Amniotic stem cell (primary cell): ENCODE measurements around the gene KLHDC2.
"Not testable (repeated sequence)": the region's sequence is repeated elsewhere in the genome, so short reads cannot be mapped to it uniquely, and the experiment has no call there.

Source experiments
- DNase-seq: peaks from one replicate; lab custom pipeline; 2025; lab: John Stamatoyannopoulos, UW

Gene KLHDC2

GRCh38 chr14:49767571-49768300 is at the start of gene KLHDC2:
Gene KLHDC2 (plus strand): TSS chr14:49768153. CDS start chr14:49768469, 316 bp downstream.
- peak; percentile 75 for DNase-seq

- no peak for DNase-seq
Measured at GRCh38 chr14:49720744-49721143, 47.2 kb upstream of the KLHDC2 start.

- not testable (repeated sequence) for DNase-seq
Measured at GRCh38 chr14:49721733-49722435, 46.1 kb upstream of the KLHDC2 start.

GRCh38 chr14:49727171-49727570 is 40.8 kb upstream of the KLHDC2 start:
- DNase-seq = no peak

- DNase-seq = no peak
Measured at GRCh38 chr14:49732896-49733295, 35.1 kb upstream of the KLHDC2 start.

- DNase-seq = no peak
Measured at GRCh38 chr14:49733836-49734235, 34.1 kb upstream of the KLHDC2 start.

GRCh38 chr14:49735669-49736068 is 32.3 kb upstream of the KLHDC2 start:
- DNase-seq = not testable (repeated sequence)

- DNase-seq = no peak
Measured at GRCh38 chr14:49745191-49745590, 22.8 kb upstream of the KLHDC2 start.

- DNase-seq = not testable (repeated sequence)
Measured at GRCh38 chr14:49746476-49746875, 21.5 kb upstream of the KLHDC2 start.

GRCh38 chr14:49754570-49755097 is 13.3 kb upstream of the KLHDC2 start:
- no peak for DNase-seq

- no peak for DNase-seq
Measured at GRCh38 chr14:49755378-49755777, 12.6 kb upstream of the KLHDC2 start.

GRCh38 chr14:49761839-49762551 is 6.0 kb upstream of the KLHDC2 start:
- DNase-seq = no peak

- no peak for DNase-seq
Measured at GRCh38 chr14:49766839-49767238, 1.1 kb upstream of the KLHDC2 start.

- DNase-seq = no peak
Measured at GRCh38 chr14:49767270-49767570, 733 bp upstream of the KLHDC2 start.

GRCh38 chr14:49768301-49769121 is 558 bp downstream of the KLHDC2 start:
- DNase-seq = no peak

- no peak for DNase-seq
Measured at GRCh38 chr14:49769171-49769570, 1.2 kb downstream of the KLHDC2 start.

- DNase-seq = no peak
Measured at GRCh38 chr14:49769581-49770211, 1.7 kb downstream of the KLHDC2 start.

- DNase-seq = no peak
Measured at GRCh38 chr14:49770212-49770817, 2.4 kb downstream of the KLHDC2 start.

- not testable (repeated sequence) for DNase-seq
Measured at GRCh38 chr14:49771691-49772090, 3.7 kb downstream of the KLHDC2 start.

- DNase-seq = no peak
Measured at GRCh38 chr14:49774106-49774505, 6.2 kb downstream of the KLHDC2 start.

- DNase-seq = no peak
Measured at GRCh38 chr14:49778421-49778820, 10.5 kb downstream of the KLHDC2 start.
